HepG2 (cell line): ENCODE results near the gene GNPAT. TPM values are rescaled to one million over a fixed set of nuclear protein-coding genes. Genes with fewer than 3 reads are reported as not detected.

Experiments used
- ARNTL ChIP-seq: sonication (generic); formaldehyde crosslinking; IDR thresholded peaks from 2 replicates; pipeline ENCODE4 v1.4.0; 2020; ENCODE audit warnings: mild to moderate bottlenecking, missing genetic modification reagents
- CBFB ChIP-seq: sonication (generic); formaldehyde crosslinking; IDR thresholded peaks from 2 replicates; pipeline ENCODE4 v1.4.0; 2020; ENCODE audit warnings: missing genetic modification reagents
- ELF3 ChIP-seq: IDR thresholded peaks from 2 replicates; pipeline ENCODE4 v1.6.1; 2016; ENCODE audit warnings: missing genetic modification reagents, missing compliant biosample characterization
- FOXK2 ChIP-seq: fragments of 450-650 bp; IDR thresholded peaks from 2 replicates; pipeline ENCODE4 v1.6.1; 2016
- KDM1A ChIP-seq: IDR thresholded peaks from 2 replicates; pipeline ENCODE4 v1.6.1; 2016; ENCODE audit warnings: missing compliant biosample characterization
- KDM2A ChIP-seq: sonication (generic); formaldehyde crosslinking; IDR thresholded peaks from 2 replicates; pipeline ENCODE4 v1.4.0; 2020; ENCODE audit warnings: low read depth, missing genetic modification reagents, borderline replicate concordance
- MLXIP ChIP-seq: sonication (generic); formaldehyde crosslinking; IDR thresholded peaks from 2 replicates; pipeline ENCODE4 v1.9.0; 2021; ENCODE audit warnings: missing genetic modification reagents, borderline replicate concordance
- PRPF4 ChIP-seq: fragments of 200-400 bp; formaldehyde crosslinking; IDR thresholded peaks from 2 replicates; pipeline ENCODE4 v1.6.1; 2016; ENCODE audit warnings: low read length, low read depth; ENCODE audit not compliant: poor library complexity, severe bottlenecking
- RBFOX2 ChIP-seq: fragments of 200-400 bp; formaldehyde crosslinking; IDR thresholded peaks from 2 replicates; pipeline ENCODE4 v1.6.1; 2017; ENCODE audit warnings: low read depth, mild to moderate bottlenecking, low read length
- RERE ChIP-seq: IDR thresholded peaks from 2 replicates; pipeline ENCODE4 v1.6.1; 2016; ENCODE audit warnings: low read depth, missing genetic modification reagents, missing compliant biosample characterization
- ZBTB34 ChIP-seq: sonication (generic); formaldehyde crosslinking; IDR thresholded peaks from 2 replicates; pipeline ENCODE4 v1.8.0; 2022; ENCODE audit warnings: mild to moderate bottlenecking, missing genetic modification reagents
- ZMAT3 ChIP-seq: sonication (generic); formaldehyde crosslinking; conservative IDR thresholded peaks from 2 replicates; pipeline ENCODE4 v1.7.0; 2021; ENCODE audit warnings: missing genetic modification reagents
- ZNF280B ChIP-seq: sonication (generic); formaldehyde crosslinking; IDR thresholded peaks from 2 replicates; pipeline ENCODE4 v1.5.0; 2020; ENCODE audit warnings: missing genetic modification reagents, mild to moderate bottlenecking, borderline replicate concordance
- ZNF329 ChIP-seq: sonication (generic); formaldehyde crosslinking; IDR thresholded peaks from 2 replicates; pipeline ENCODE4 v1.9.0; 2021; ENCODE audit warnings: low read depth, mild to moderate bottlenecking, missing genetic modification reagents
- ZNF567 ChIP-seq: sonication (generic); formaldehyde crosslinking; IDR thresholded peaks from 2 replicates; pipeline ENCODE4 v1.8.1; 2023; ENCODE audit warnings: mild to moderate bottlenecking, missing genetic modification reagents, borderline replicate concordance
- ZNF598 ChIP-seq: sonication (generic); formaldehyde crosslinking; IDR thresholded peaks from 2 replicates; pipeline ENCODE4 v1.5.1; 2020; ENCODE audit warnings: mild to moderate bottlenecking, missing genetic modification reagents, borderline replicate concordance
- ZNF614 ChIP-seq: IDR thresholded peaks from 2 replicates; pipeline ENCODE4 v1.6.1; 2018; ENCODE audit warnings: missing biosample characterization, missing genetic modification reagents, inconsistent platforms, borderline replicate concordance
- ZNF672 ChIP-seq: sonication (generic); formaldehyde crosslinking; IDR thresholded peaks from 2 replicates; pipeline ENCODE4 v1.8.1; 2022; ENCODE audit warnings: missing genetic modification reagents
- polyA plus RNA-seq, 8 experiments: library from polyadenylated mRNA; depleted of rRNA in 3 of 8; stranded (reverse) in 7 of 8; unstranded in 1 of 8; fragments of >200 nt; fragmentation: Illumina TruSeq in 4 of 8; extraction: Trizol in 4 of 8; gene quantifications; 2 replicates each; pipeline versions ENCODE4 v1.2.1 to v1.2.3, GENCODE V29; 2011 to 2016; ENCODE audit warnings: low read depth in 4 of 8, missing spikeins in 1 of 8, mixed read lengths in 1 of 8; ENCODE audit not compliant: insufficient read depth in 1 of 8
- total RNA-seq, 5 experiments: library from RNA; depleted of rRNA; stranded (reverse); fragments of >200 nt; fragmentation: Illumina TruSeq; extraction: Trizol; gene quantifications; 2 replicates each; pipeline ENCODE4 v1.2.3, GENCODE V29; 2016; ENCODE audit warnings: low read depth in 1 of 5

Gene GNPAT
- total and polyA plus RNA-seq, 2 of the 13 experiments (the other 11 are each of a cell fraction or from before 2014, with no cell fraction given) = 58.3 to 114 TPM

GRCh38 chr1:231233735-231234417 lies 7.1 kb upstream of the GNPAT start (continued):
- TF ChIP-seq ZNF614 (CRISPR knock-in tag) (peak; percentile 30; the same call in 1 of the 2 replicates), ARNTL (CRISPR knock-in tag) (peak; percentile 66; the same call in 1 of the 2 replicates), ZBTB34 (CRISPR knock-in tag) (peak; percentile 53; the same call in 1 of the 2 replicates), ZMAT3 (CRISPR knock-in tag) (peak; percentile 52; the same call in 1 of the 2 replicates), ZNF280B (CRISPR knock-in tag) (no peak), KDM2A (CRISPR knock-in tag) (no peak), FOXK2 (no peak), ZNF598 (CRISPR knock-in tag) (peak; percentile 44; the same call in 1 of the 2 replicates), ELF3 (CRISPR knock-in tag) (peak; percentile 63), PRPF4 (no peak), ZNF672 (no peak), RERE (peak; percentile 81), KDM1A (CRISPR knock-in tag) (peak; percentile 83; the same call in 1 of the 2 replicates), ZNF329 (CRISPR knock-in tag) (no peak), RBFOX2 (peak; percentile 70), MLXIP (CRISPR knock-in tag) (no peak), ZNF567 (CRISPR knock-in tag) (no peak), CBFB (peak; percentile 75)
